ENCODE results near the gene CDT1. TPM values are rescaled to one million over a fixed set of nuclear protein-coding genes. Genes with fewer than 3 reads are reported as not detected.

CDT1 gene
- total RNA-seq, 1 experiment from 2014 or later, result 39.2 TPM

- no peak for DNase-seq (ENCODE audit: low spot score)
Measured at GRCh38 chr16:88804552-88805339, 1.2 kb downstream of the CDT1 start.

- DNase-seq (ENCODE audit: low spot score), result no peak
Measured at GRCh38 chr16:88805340-88805715, 1.7 kb downstream of the CDT1 start.

DNA sequence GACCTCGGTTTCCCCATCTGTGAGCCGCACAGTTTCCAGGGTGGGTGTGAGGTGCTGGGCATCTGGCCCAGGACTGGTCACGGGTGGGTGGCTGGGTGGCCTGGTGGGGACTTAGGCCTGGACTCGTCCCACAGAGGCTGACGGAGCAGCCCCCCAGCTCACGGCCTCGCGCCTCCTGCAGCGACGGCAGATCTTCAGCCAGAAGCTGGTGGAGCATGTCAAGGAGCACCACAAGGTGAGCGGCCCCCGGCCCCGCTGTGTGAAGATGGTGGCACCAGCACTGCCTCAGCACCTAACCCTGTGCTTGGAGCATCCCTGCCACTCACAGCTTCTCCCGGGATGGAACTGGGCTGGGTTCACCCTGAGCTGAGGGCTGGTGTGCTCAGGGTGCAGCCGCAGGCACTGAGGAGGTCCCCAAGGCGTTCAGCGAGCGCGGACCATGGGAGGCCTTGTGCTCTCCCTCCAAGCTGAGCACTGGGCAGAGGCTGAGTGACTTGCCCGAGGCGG is 2.4 kb downstream of the CDT1 start:
- DNase-seq (ENCODE audit: low spot score), result no peak

GRCh38 chr16:88806491-88807111 is 3.0 kb downstream of the CDT1 start:
- no peak for DNase-seq (ENCODE audit: low spot score)

- DNase-seq (ENCODE audit: low spot score), result no peak
Measured at GRCh38 chr16:88807142-88807625, 3.6 kb downstream of the CDT1 start.

GRCh38 chr16:88807626-88808453 is 4.3 kb downstream of the CDT1 start:
- no peak for DNase-seq (ENCODE audit: low spot score)

GRCh38 chr16:88809068-88809675 is 5.6 kb downstream of the CDT1 start:
- DNase-seq (ENCODE audit: low spot score), result peak; percentile 22

DNA sequence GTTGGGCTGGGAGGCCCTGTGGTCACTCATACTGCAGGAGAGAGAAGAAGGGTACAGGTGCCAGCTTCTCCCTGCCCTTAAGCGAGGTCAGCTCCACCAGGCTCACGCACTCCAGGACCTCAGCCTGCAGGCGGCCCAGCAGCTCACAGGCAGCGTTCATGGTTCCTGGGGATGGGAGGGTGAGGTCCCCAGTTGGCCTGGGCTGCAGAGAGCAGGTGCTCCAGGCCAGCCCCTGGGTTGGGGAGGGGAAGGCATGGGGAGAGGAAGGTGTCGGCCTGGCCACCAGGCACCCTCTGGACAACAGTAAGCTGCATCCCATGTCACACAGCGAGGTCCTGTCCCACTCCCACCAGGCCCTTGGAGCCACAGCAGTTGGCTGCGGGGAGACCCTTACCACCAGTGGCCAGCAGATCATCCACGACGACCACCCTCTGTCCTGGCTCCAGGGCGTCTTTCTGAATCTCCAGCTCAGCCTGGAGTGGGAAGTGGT is 6.1 kb downstream of the CDT1 start:
- no peak for DNase-seq (ENCODE audit: low spot score)

- DNase-seq (ENCODE audit: low spot score), result peak; percentile 23
Measured at GRCh38 chr16:88810166-88810911, 6.8 kb downstream of the CDT1 start.

- DNase-seq (ENCODE audit: low spot score), result peak; percentile 72
Measured at GRCh38 chr16:88810912-88811768, 7.6 kb downstream of the CDT1 start.

- peak; percentile 87 for DNase-seq (ENCODE audit: low spot score)
Measured at GRCh38 chr16:88811769-88812512, 8.4 kb downstream of the CDT1 start, which contains the start of gene APRT. Gene APRT (minus strand): TSS chr16:88811928. CDS start chr16:88811899, 29 bp downstream.

- no peak for DNase-seq (ENCODE audit: low spot score)
Measured at GRCh38 chr16:88812513-88813268, 9.1 kb downstream of the CDT1 start.

DNA sequence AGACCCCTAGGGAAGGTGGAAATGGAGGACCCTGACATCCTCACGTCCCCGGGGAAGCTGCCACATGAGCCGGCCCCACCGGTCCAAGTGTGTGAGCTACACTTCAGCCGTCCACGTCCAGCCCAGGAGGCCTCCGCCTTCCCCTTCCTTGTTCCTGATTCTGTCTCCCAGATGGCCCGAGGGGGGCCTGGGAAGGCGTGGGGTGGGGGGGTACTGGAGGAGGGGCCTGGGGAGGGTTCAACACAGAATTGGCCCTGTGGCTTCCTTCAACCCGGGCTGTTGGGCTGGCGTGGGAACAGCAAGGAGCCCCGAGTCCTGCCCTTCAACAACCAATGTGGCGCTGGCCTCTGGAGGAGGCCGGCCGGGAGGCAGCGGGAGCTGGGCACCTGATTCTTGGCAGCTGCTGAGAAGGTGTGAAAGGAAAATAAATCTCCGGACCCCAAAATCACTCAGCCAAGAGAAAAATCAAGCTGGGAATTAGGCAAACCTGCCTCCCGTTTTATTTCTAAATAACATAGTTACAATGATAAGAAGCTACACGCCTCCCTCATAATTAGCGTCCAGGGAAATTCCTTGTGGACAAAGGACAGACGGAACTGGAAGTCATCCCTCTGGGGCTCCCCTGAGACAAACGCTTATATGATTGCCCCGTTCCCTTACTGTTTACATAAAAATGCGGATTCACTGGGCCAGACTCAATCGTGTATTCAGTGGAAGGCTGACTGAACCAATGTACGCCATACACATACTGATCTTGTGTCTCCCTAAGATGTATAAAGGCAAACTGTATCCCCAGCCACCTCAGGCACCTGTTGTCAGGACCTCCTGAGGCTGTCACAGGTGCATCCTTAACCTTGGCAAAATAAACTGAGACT is 9.9 kb downstream of the CDT1 start:
- DNase-seq (ENCODE audit: low spot score), result no peak

- DNase-seq (ENCODE audit: low spot score), result no peak
Measured at GRCh38 chr16:88814144-88814502, 10.5 kb downstream of the CDT1 start.

DNA sequence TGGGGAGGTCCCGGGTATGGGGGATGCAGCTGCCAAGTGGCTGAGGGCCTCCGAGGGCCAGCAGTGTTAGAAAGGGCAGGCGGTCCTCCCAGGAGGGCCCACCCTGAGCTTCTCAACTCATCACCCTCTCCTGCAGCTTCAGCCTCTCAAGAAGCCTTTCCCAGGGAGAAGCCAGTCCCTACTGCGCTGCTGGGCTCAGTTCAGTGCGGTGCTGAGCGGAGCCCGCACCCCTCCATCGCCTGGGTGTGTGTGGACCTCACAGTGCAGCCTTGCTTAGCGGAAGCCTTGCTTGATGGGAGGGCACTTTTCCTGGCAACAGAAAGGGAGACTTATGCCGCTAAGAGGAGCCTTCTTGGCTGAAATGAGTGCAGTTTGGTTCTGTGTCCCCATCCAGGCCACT is 11.6 kb downstream of the CDT1 start:
- no peak for DNase-seq (ENCODE audit: low spot score)

- DNase-seq (ENCODE audit: low spot score), result peak; percentile 42
Measured at GRCh38 chr16:88815901-88816589, 12.5 kb downstream of the CDT1 start.

Measured in A172 (cell line).